Measurements from ENCODE around the gene OR2H1. TPM values are rescaled to one million over a fixed set of nuclear protein-coding genes. Genes with fewer than 3 reads are reported as not detected.
"Not testable (repeated sequence)": the region's sequence is repeated elsewhere in the genome, so short reads cannot be mapped to it uniquely, and the experiment has no call there.

The OR2H1 gene
- total RNA-seq, 1 experiment from 2014 or later: not detected

GRCh38 chr6:29442719-29443118 is 14.2 kb upstream of the OR2H1 start (continued):
- no peak for TF ChIP-seq EMX1 (CRISPR knock-in tag; IDR thresholded peaks at IDR 0.05)

GRCh38 chr6:29444031-29444430 is 12.9 kb upstream of the OR2H1 start:
- H3K4me3 Mint-ChIP-seq; H3K27me3 Mint-ChIP-seq (ENCODE audit: low read depth); H3K27ac Mint-ChIP-seq; ATAC-seq; DNase-seq (ENCODE audit: low spot score); POLR2A ChIA-PET; H3K36me3 Mint-ChIP-seq: not testable (repeated sequence)
- CTCF ChIA-PET: interaction anchor here (0.6 kb wide), 1 partner anchor 109 kb away, joined by 3 read pairs; no protein-coding TSS in a partner anchor
- peaks cover 16% of the 10 kb centered on the region for H3K9me3 Mint-ChIP-seq
- peaks cover 19% of the 10 kb centered on the region for H3K4me1 Mint-ChIP-seq

- H3K9me3 Mint-ChIP-seq: peaks cover 21% of the 10 kb centered on the region
- peak overlapping the region; percentile 35 for H3K27ac Mint-ChIP-seq
- POLR2A ChIA-PET: interaction anchor here (0.7 to 1.0 kb wide), 2 partner anchors 10 to 18 kb away, joined by 3 read pairs; no protein-coding TSS in a partner anchor
- DNase-seq (ENCODE audit: low spot score): no peak
- CTCF ChIA-PET: interaction anchor here (0.6 kb wide), 1 partner anchor 70 kb away, joined by 3 read pairs; no protein-coding TSS in a partner anchor
- no peak overlapping the region for H3K4me3 Mint-ChIP-seq
- H3K4me1 Mint-ChIP-seq: peaks cover 19% of the 10 kb centered on the region
- no peaks in the 10 kb centered on the region; the same call in none of the 2 replicates for H3K27me3 Mint-ChIP-seq (ENCODE audit: low read depth)
- ATAC-seq: peak; percentile 97
- no peak for TF ChIP-seq SMAD3 (CRISPR knock-in tag; IDR thresholded peaks at IDR 0.05; ENCODE audit: borderline replicate concordance)
- TF ChIP-seq ETV6 (CRISPR knock-in tag; IDR thresholded peaks at IDR 0.05): no peak
- no peak for TF ChIP-seq E2F4 (CRISPR knock-in tag; IDR thresholded peaks at IDR 0.05; ENCODE audit: borderline replicate concordance, low read depth)
- TF ChIP-seq TEAD1 (CRISPR knock-in tag; IDR thresholded peaks at IDR 0.05): peak; percentile 47; the same call in 1 of the 2 replicates
- TF ChIP-seq TEAD4 (CRISPR knock-in tag; IDR thresholded peaks at IDR 0.05): 0 out of 2 replicates have a peak, but pooled peaks have one; percentile 44
- no peak for TF ChIP-seq ZNF423 (CRISPR knock-in tag; IDR thresholded peaks at IDR 0.05)
- peaks cover 7% of the 10 kb centered on the region for H3K36me3 Mint-ChIP-seq
Measured at GRCh38 chr6:29447670-29448069, 9.3 kb upstream of the OR2H1 start.

- DNase-seq (ENCODE audit: low spot score) (no peak), ATAC-seq (no peak)
- CTCF ChIA-PET: no interaction called here
- TF ChIP-seq ETV6 (CRISPR knock-in tag; IDR thresholded peaks at IDR 0.05) (no peak), ZNF281 (CRISPR knock-in tag; IDR thresholded peaks at IDR 0.05) (no peak), NFE2L1 (CRISPR knock-in tag; IDR thresholded peaks at IDR 0.05) (no peak), ZNF232 (CRISPR knock-in tag; IDR thresholded peaks at IDR 0.05) (no peak), CBFB (CRISPR knock-in tag; IDR thresholded peaks at IDR 0.05; ENCODE audit: low read depth) (no peak), OVOL2 (CRISPR knock-in tag; IDR thresholded peaks at IDR 0.05; ENCODE audit: borderline replicate concordance) (no peak)
- POLR2A ChIA-PET: no interaction called here
- Mint-ChIP-seq H3K4me3 (no peak overlapping the region), H3K27me3 (ENCODE audit: low read depth) (no peaks in the 10 kb centered on the region), H3K4me1 (peaks cover 12% of the 10 kb centered on the region), H3K36me3 (no peaks in the 10 kb centered on the region), H3K27ac (no peak overlapping the region), H3K9me3 (peaks cover 5% of the 10 kb centered on the region)
Measured at GRCh38 chr6:29451471-29452193, 5.3 kb upstream of the OR2H1 start.

Measured in WTC11 (cell line).